ENCODE measurements around the gene ZSCAN9. TPM values are rescaled to one million over a fixed set of nuclear protein-coding genes. Genes with fewer than 3 reads are reported as not detected.

The ZSCAN9 gene
- total and polyA plus RNA-seq, 11 donors, result 5.8 to 12.6 (median 7.9) TPM

- peaks cover 0 to 32% (median 16%) of the 10 kb centered on the region in 9 donors for H3K27me3 ChIP-seq
- no peak overlapping the region for H3K27ac ChIP-seq
- ATAC-seq (no peak), DNase-seq (no peak)
- TF ChIP-seq CTCF (IDR thresholded peaks at IDR 0.05) (no peak), POLR2A (IDR thresholded peaks at IDR 0.05) (no peak)
- intact Hi-C loops (cut with DNase I), result loop anchor here in 5 of 10 donors (5.0 to 10.0 kb wide), 2 partner anchors 76 to 78 kb away; partner anchors contain the start of gene ZKSCAN8 (in 5 of the 5)
- H3K4me3 ChIP-seq, result no peak overlapping the region
- no peaks in the 10 kb centered on the region for H3K36me3 ChIP-seq
- H3K4me1 ChIP-seq, result peaks cover 0 to 29% (median 15%) of the 10 kb centered on the region in 12 donors
- H3K9me3 ChIP-seq, result no peaks in the 10 kb centered on the region
- WGBS, 4 donors, result 35 to 55% (median 39%) methylated on average over 6 of the region's 6 CpGs
These were observed 4.6 kb upstream of the ZSCAN9 start for GRCh38 chr6:28220257-28221133.

DNA sequence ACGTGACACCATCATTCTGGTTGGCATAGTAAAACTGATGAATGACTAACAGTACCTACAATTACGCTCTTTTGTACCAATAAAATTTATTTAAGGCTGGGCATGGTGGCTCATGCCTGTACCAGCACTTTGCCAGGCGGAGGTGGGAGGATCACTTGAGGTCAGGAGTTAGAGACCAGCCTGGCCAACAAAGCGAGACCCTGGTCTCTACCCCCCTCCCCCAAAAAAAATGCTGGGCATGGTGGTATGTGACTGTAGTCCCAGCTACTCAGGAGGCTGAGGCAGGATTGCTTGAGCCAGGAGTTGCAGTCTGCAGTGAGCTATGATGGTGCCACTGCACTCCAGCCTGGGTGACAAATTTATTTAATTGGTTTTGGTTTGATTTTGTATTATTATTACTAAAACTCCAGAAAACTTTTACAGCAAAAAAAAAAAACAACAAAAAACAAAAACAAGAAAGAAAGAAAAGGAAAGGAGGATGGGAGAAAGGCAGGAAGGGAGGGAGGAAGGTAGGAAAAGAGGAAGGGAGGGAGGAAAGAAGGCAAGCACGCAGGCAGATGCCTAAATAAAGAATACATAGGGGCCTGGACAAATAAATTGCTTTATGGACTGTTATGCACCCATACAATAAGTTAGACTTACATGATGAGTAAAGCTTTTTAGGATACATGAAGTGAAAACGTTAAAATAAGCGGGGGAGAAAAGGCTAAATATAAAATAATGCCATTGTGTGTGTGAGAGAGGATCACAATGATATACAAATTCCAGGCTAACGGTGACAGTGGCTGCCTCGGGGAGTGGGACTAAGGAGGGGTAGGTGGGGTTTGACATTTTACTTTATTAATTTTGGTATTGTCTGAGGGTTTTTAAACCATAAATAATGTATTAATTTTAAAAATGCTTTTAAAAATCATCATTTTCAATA, 682 bp upstream of the ZSCAN9 start:
- Histone ChIP-seq H3K9me3 (no peaks in the 10 kb centered on the region), H3K27me3 (peaks cover 0 to 22% (median 7%) of the 10 kb centered on the region in 9 donors), H3K4me1 (peaks cover 0 to 26% (median 12%) of the 10 kb centered on the region in 12 donors), H3K36me3 (peaks cover 0 to 27% (median 24%) of the 10 kb centered on the region in 9 donors), H3K4me3 (peak overlapping the region; percentile 70 to 93 (median 78)), H3K27ac (peak overlapping the region; percentile 3 to 87 (median 82))
- WGBS, 4 donors, result 53 to 56% (median 55%) methylated on average over 9 of the region's 9 CpGs
- DNase-seq (no peak), ATAC-seq (no peak)
- intact Hi-C loops (cut with DNase I), result loop anchor here in 6 of 10 donors (2.0 to 10.0 kb wide), 6 partner anchors 28 to 144 kb away; partner anchors contain the start of genes ZKSCAN8 (in 5 of the 6), PGBD1 (in 1 of the 6), ZKSCAN4 (in 1 of the 6) and ZNF165 (in 1 of the 6)
- TF ChIP-seq POLR2A (IDR thresholded peaks at IDR 0.05) (no peak), CTCF (IDR thresholded peaks at IDR 0.05) (no peak)

DNA sequence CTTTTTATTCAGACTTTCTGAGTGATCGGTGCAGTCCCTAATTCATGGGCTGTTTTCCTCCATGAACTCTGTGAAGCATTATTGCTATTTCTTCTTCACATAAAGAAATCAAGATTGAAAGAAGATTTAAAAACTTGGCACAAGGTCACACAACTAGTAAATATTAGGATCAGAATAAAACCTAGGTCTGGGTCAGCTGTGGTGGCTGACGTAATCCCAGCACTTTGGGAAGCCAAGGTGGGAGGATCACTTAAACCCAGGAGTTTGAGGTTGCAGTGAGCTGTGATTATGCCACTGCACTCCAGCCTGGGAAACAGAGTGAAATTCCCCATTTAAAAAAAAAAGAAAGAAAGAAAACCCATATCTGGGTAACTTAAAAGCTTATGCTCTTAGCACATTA, 1.4 kb downstream of the ZSCAN9 start:
- peak overlapping the region in 3 of 12 donors; percentile 74 to 84 (median 82) for H3K4me3 ChIP-seq
- 90 to 95% (median 92%) methylated on average over 2 of the region's 2 CpGs for WGBS, 4 donors
- intact Hi-C loops (cut with DNase I), result loop anchor here in 3 of 10 donors (5.0 to 10.0 kb wide), 3 partner anchors 56 to 131 kb away; partner anchors contain the start of genes ZKSCAN8 (in 2 of the 3) and PGBD1 (in 1 of the 3)
- no peaks in the 10 kb centered on the region for H3K9me3 ChIP-seq
- H3K27me3 ChIP-seq, result peaks cover 0 to 12% (median 0%) of the 10 kb centered on the region in 9 donors
- peaks cover 0 to 47% (median 44%) of the 10 kb centered on the region in 9 donors for H3K36me3 ChIP-seq
- TF ChIP-seq CTCF (IDR thresholded peaks at IDR 0.05) (no peak), POLR2A (IDR thresholded peaks at IDR 0.05) (no peak)
- DNase-seq (no peak), ATAC-seq (no peak)
- H3K4me1 ChIP-seq, result peaks cover 0 to 26% (median 12%) of the 10 kb centered on the region in 12 donors
- no peak overlapping the region for H3K27ac ChIP-seq
